ENCODE data around the gene SYNE2. TPM values are rescaled to one million over a fixed set of nuclear protein-coding genes. Genes with fewer than 3 reads are reported as not detected.
A peak's percentile ranks its signal among the peaks of the same experiment; 100 is the strongest.
"Not testable (repeated sequence)": the region's sequence is repeated elsewhere in the genome, so short reads cannot be mapped to it uniquely, and the experiment has no call there.

The SYNE2 gene
- total and polyA plus RNA-seq, 2 donors from 2014 or later: 65.9 to 461 TPM

DNA sequence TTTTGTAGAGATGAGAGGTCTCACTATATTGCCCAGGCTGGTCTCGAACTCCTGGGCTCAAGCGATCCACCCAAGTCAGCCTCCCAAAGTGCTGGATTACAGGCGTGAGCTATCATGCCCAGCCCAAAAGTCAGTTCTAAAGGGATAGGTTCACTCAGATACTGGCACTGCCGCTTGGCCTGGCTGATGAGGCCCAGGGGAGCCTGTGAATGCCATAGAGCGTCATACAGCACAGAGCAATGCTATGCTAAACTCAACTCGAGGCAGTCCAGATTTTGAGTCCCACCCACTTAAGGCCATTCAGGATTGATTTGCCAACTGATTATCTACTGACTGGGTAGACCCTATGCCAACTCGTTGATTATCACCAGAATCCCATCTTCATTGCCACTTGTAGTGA lies 262.0 kb downstream of the SYNE2 start:
- no peak for DNase-seq
- TF ChIP-seq, protein P1, sequence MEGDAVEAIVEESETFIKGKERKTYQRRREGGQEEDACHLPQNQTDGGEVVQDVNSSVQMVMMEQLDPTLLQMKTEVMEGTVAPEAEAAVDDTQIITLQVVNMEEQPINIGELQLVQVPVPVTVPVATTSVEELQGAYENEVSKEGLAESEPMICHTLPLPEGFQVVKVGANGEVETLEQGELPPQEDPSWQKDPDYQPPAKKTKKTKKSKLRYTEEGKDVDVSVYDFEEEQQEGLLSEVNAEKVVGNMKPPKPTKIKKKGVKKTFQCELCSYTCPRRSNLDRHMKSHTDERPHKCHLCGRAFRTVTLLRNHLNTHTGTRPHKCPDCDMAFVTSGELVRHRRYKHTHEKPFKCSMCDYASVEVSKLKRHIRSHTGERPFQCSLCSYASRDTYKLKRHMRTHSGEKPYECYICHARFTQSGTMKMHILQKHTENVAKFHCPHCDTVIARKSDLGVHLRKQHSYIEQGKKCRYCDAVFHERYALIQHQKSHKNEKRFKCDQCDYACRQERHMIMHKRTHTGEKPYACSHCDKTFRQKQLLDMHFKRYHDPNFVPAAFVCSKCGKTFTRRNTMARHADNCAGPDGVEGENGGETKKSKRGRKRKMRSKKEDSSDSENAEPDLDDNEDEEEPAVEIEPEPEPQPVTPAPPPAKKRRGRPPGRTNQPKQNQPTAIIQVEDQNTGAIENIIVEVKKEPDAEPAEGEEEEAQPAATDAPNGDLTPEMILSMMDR (IDR thresholded peaks at IDR 0.05; ENCODE audit: borderline replicate concordance, extremely low read depth, insufficient read depth): no peak
- no peaks in the 10 kb centered on the region for H3K27me3 ChIP-seq (ENCODE audit: control insufficient read depth, insufficient read depth, low read length)
- no peak overlapping the region for H3K27ac ChIP-seq (ENCODE audit: low read depth in 2 of 2, low read length in 2 of 2)
- H3K36me3 ChIP-seq (ENCODE audit: control insufficient read depth in 2 of 3, insufficient read depth in 3 of 3, low read length in 3 of 3): peaks cover 0 to 30% (median 21%) of the 10 kb centered on the region in 3 donors
- peaks cover 0 to 15% (median 6%) of the 10 kb centered on the region in 3 donors for H3K4me1 ChIP-seq (ENCODE audit: control insufficient read depth in 2 of 3, insufficient read depth in 2 of 3, low read depth in 1 of 3, low read length in 3 of 3)
- FAIRE-seq: no peak
- no peak overlapping the region for H3K4me3 ChIP-seq (ENCODE audit: low read length in 3 of 3)
- H3K9me3 ChIP-seq (ENCODE audit: control insufficient read depth in 2 of 3, insufficient read depth in 1 of 3, low read length in 3 of 3): no peaks in the 10 kb centered on the region
- no peak overlapping the region for H3K9ac ChIP-seq (ENCODE audit: low read length in 3 of 3)
- intact Hi-C loops (cut with DNase I): no loop called here

DNA sequence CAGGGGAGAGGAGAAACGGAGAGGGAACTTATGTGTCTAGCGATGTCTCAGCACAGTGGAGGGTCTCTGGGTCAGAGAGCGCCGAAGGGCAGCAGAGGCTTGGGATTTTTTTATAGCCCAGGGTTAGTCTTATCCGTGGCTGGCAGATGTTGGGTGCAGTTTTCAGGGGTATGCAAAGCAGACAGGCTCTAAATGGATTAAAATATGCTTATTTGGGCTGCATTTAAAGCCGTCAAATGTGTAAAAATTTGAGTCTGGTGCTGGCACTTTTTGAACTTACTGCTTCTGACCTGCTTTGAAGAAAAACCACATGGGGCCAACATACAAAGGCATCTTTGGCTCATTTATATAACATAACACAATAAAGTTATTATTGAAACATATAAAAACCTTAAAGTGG lies 262.6 kb downstream of the SYNE2 start:
- H3K9ac ChIP-seq (ENCODE audit: low read length in 3 of 3): no peak overlapping the region
- H3K4me1 ChIP-seq (ENCODE audit: control insufficient read depth in 2 of 3, insufficient read depth in 2 of 3, low read depth in 1 of 3, low read length in 3 of 3): peaks cover 0 to 15% (median 5%) of the 10 kb centered on the region in 3 donors
- no peaks in the 10 kb centered on the region for H3K9me3 ChIP-seq (ENCODE audit: control insufficient read depth in 2 of 3, insufficient read depth in 1 of 3, low read length in 3 of 3)
- FAIRE-seq (no peak), DNase-seq (no peak)
- peaks cover 0 to 25% (median 18%) of the 10 kb centered on the region in 3 donors for H3K36me3 ChIP-seq (ENCODE audit: control insufficient read depth in 2 of 3, insufficient read depth in 3 of 3, low read length in 3 of 3)
- no peak overlapping the region for H3K4me3 ChIP-seq (ENCODE audit: low read length in 3 of 3)
- TF ChIP-seq, protein P1 (IDR thresholded peaks at IDR 0.05; ENCODE audit: borderline replicate concordance, extremely low read depth, insufficient read depth): no peak
- intact Hi-C loops (cut with DNase I): no loop called here
- H3K27me3 ChIP-seq (ENCODE audit: control insufficient read depth, insufficient read depth, low read length): no peaks in the 10 kb centered on the region
- H3K27ac ChIP-seq (ENCODE audit: low read depth in 2 of 2, low read length in 2 of 2): no peak overlapping the region

DNA sequence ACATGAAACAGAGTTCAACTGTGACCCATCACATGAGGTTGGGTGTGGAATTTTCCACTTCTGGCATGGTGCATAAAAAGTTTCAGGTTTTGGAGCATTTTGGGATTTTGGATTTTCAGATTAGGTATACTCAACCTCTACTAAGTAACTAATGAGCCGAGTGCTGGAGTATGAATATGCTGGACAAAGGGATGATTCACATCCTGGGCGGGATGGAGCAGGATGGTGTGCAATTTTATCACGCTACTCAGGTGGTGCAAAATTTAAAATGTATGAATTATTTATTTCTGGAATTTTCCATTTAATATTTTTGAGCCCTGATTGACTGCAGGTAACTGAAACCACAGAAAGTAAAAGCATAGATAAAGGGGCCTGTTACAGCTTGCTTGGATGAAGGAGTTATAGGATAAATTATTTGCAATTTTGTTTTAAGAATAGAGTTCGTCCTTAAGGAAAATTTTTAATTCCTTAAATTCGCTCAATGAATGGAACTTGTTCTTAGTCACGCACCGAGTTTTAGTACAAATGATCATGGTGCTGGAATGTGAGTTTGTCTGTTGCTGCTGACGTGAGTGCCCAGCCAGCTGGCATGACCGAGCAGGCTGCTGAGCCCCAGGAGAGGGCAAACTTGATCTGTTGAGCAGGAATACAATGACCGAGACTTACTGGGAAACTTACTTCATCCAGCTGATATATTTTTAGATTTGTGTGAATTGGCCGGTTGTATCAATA lies 265.0 kb downstream of the SYNE2 start:
- peaks cover 2 to 44% (median 18%) of the 10 kb centered on the region in 3 donors for H3K36me3 ChIP-seq (ENCODE audit: control insufficient read depth in 2 of 3, insufficient read depth in 3 of 3, low read length in 3 of 3)
- DNase-seq (peak in 2 of 5 donors; percentile 12 to 81), FAIRE-seq (no peak)
- H3K9ac ChIP-seq (ENCODE audit: low read length in 3 of 3): peak overlapping the region in 1 of 3 donors; percentile 13
- intact Hi-C loops (cut with DNase I): no loop called here
- H3K4me3 ChIP-seq (ENCODE audit: low read length in 3 of 3): no peak overlapping the region
- H3K27ac ChIP-seq (ENCODE audit: low read depth in 2 of 2, low read length in 2 of 2): peak overlapping the region; percentile 8 to 43
- TF ChIP-seq, protein P1 (IDR thresholded peaks at IDR 0.05; ENCODE audit: borderline replicate concordance, extremely low read depth, insufficient read depth): no peak
- no peaks in the 10 kb centered on the region for H3K27me3 ChIP-seq (ENCODE audit: control insufficient read depth, insufficient read depth, low read length)
- H3K9me3 ChIP-seq (ENCODE audit: control insufficient read depth in 2 of 3, insufficient read depth in 1 of 3, low read length in 3 of 3): no peaks in the 10 kb centered on the region
- peaks cover 0 to 7% (median 5%) of the 10 kb centered on the region in 3 donors for H3K4me1 ChIP-seq (ENCODE audit: control insufficient read depth in 2 of 3, insufficient read depth in 2 of 3, low read depth in 1 of 3, low read length in 3 of 3)

DNA sequence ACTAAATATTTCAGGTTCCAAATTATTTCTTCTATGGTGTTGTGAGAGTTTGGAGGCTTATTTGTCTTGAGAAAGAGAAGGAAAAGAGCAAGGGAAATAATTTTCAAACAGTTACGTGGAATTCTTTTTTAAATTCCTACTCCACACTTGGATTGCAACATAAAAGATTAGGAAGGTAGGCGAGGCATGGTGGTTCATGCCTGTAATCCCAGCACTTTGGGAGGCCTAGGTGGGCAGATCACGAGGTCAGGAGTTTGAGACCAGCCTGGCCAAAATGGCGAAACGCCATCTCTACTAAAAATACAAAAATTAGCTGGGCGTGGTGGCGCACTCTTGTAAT lies 265.6 kb downstream of the SYNE2 start:
- H3K9me3 ChIP-seq (ENCODE audit: control insufficient read depth in 2 of 3, insufficient read depth in 1 of 3, low read length in 3 of 3); intact Hi-C loops (cut with DNase I); H3K4me3 ChIP-seq (ENCODE audit: low read length in 3 of 3); H3K4me1 ChIP-seq (ENCODE audit: control insufficient read depth in 2 of 3, insufficient read depth in 2 of 3, low read depth in 1 of 3, low read length in 3 of 3); H3K27me3 ChIP-seq (ENCODE audit: control insufficient read depth, insufficient read depth, low read length); DNase-seq; FAIRE-seq: not testable (repeated sequence)
- Histone ChIP-seq H3K36me3 (ENCODE audit: control insufficient read depth in 2 of 3, insufficient read depth in 3 of 3, low read length in 3 of 3) (peaks cover 5 to 44% (median 22%) of the 10 kb centered on the region in 3 donors), H3K9ac (ENCODE audit: low read length in 3 of 3) (peak overlapping the region in 1 of 3 donors; percentile 13), H3K27ac (ENCODE audit: low read depth in 2 of 2, low read length in 2 of 2) (peak overlapping the region; percentile 8 to 43)

Measured in kidney (tissue), 14 donors.